ENCODE measurements around the gene EPB41L1. TPM values are rescaled to one million over a fixed set of nuclear protein-coding genes. Genes with fewer than 3 reads are reported as not detected.
A peak's percentile ranks its signal among the peaks of the same experiment; 100 is the strongest.

The EPB41L1 gene
- total RNA-seq, 1 donor from 2014 or later, result 2.1 TPM

- FAIRE-seq (no peak), DNase-seq (ENCODE audit: low read depth) (no peak)
- no peak overlapping the region for H3K4me3 ChIP-seq (ENCODE audit: low read depth, low read length)
- no peaks in the 10 kb centered on the region for H3K27me3 ChIP-seq (ENCODE audit: control insufficient read depth, insufficient read depth, low read length)
- no peaks in the 10 kb centered on the region for H3K36me3 ChIP-seq (ENCODE audit: control insufficient read depth, insufficient read depth, low read length)
- TF ChIP-seq CTCF (IDR thresholded peaks at IDR 0.05; ENCODE audit: insufficient read depth, low read length, severe bottlenecking), result no peak
Observed at GRCh38 chr20:36109251-36109947, 45.1 kb upstream of the EPB41L1 start.

- no peak for TF ChIP-seq CTCF (IDR thresholded peaks at IDR 0.05; ENCODE audit: insufficient read depth, low read length, severe bottlenecking)
- Histone ChIP-seq H3K36me3 (ENCODE audit: control insufficient read depth, insufficient read depth, low read length) (no peaks in the 10 kb centered on the region), H3K27me3 (ENCODE audit: control insufficient read depth, insufficient read depth, low read length) (no peaks in the 10 kb centered on the region), H3K4me3 (ENCODE audit: low read depth, low read length) (no peak overlapping the region)
- no peak for DNase-seq (ENCODE audit: low read depth)
- no peak for FAIRE-seq
Observed at GRCh38 chr20:36110994-36111393, 43.5 kb upstream of the EPB41L1 start.

GRCh38 chr20:36112112-36112511 is 42.4 kb upstream of the EPB41L1 start:
- FAIRE-seq (no peak), DNase-seq (ENCODE audit: low read depth) (no peak)
- Histone ChIP-seq H3K36me3 (ENCODE audit: control insufficient read depth, insufficient read depth, low read length) (no peaks in the 10 kb centered on the region), H3K27me3 (ENCODE audit: control insufficient read depth, insufficient read depth, low read length) (no peaks in the 10 kb centered on the region), H3K4me3 (ENCODE audit: low read depth, low read length) (no peak overlapping the region)
- TF ChIP-seq CTCF (IDR thresholded peaks at IDR 0.05; ENCODE audit: insufficient read depth, low read length, severe bottlenecking), result no peak

- FAIRE-seq, result peak; percentile 23
- TF ChIP-seq CTCF (IDR thresholded peaks at IDR 0.05; ENCODE audit: insufficient read depth, low read length, severe bottlenecking), result no peak
- no peak for DNase-seq (ENCODE audit: low read depth)
- Histone ChIP-seq H3K4me3 (ENCODE audit: low read depth, low read length) (no peak overlapping the region), H3K27me3 (ENCODE audit: control insufficient read depth, insufficient read depth, low read length) (no peaks in the 10 kb centered on the region), H3K36me3 (ENCODE audit: control insufficient read depth, insufficient read depth, low read length) (no peaks in the 10 kb centered on the region)
Observed at GRCh38 chr20:36113036-36113435, 41.5 kb upstream of the EPB41L1 start.

- no peak for TF ChIP-seq CTCF (IDR thresholded peaks at IDR 0.05; ENCODE audit: insufficient read depth, low read length, severe bottlenecking)
- Histone ChIP-seq H3K36me3 (ENCODE audit: control insufficient read depth, insufficient read depth, low read length) (no peaks in the 10 kb centered on the region), H3K27me3 (ENCODE audit: control insufficient read depth, insufficient read depth, low read length) (no peaks in the 10 kb centered on the region), H3K4me3 (ENCODE audit: low read depth, low read length) (no peak overlapping the region)
- DNase-seq (ENCODE audit: low read depth) (no peak), FAIRE-seq (no peak)
Observed at GRCh38 chr20:36113566-36114250, 40.8 kb upstream of the EPB41L1 start.
